GM12878 (cell line): Measurements from ENCODE around the gene BMI1. TPM values are rescaled to one million over a fixed set of nuclear protein-coding genes. Genes with fewer than 3 reads are reported as not detected.

Experiments
- ATAC-seq: fragments of 200-7000 bp; cut with Tn5 transposase; 3 replicates; pipeline ENCODE4 v1.9.1; 2020; ENCODE audit warnings: mild to moderate bottlenecking, moderate library complexity
- BruUV-seq: library from RNA; stranded (reverse); fragments of 400-500 nt; replicated peaks from 2 replicates; lab custom pipeline; 2021; lab: Mats Ljungman, UMichigan
- CTCF ChIA-PET: fragments of 300-600 bp; sonication (Branson Sonifier 250); formaldehyde crosslinking; extraction: SDS; loops from one replicate; lab custom pipeline; 2021; ENCODE audit warnings: inconsistent platforms; lab: Yijun Ruan, JAX
- POLR2A ChIA-PET: fragments of 350-600 bp; formaldehyde crosslinking; extraction: SDS; loops from one replicate; lab custom pipeline; 2021; ENCODE audit warnings: inconsistent platforms; lab: Charles Lee
- RAD21 ChIA-PET: fragments of 300-600 bp; sonication (Branson Sonifier 250); formaldehyde crosslinking; loops from one replicate; lab custom pipeline; 2023; ENCODE audit warnings: antibody characterized with exemption; ENCODE audit not compliant: unreplicated experiment; lab: Charles Lee
- SMC1A ChIA-PET: fragments of 300-600 bp; sonication (Branson Sonifier 250); formaldehyde crosslinking; loops from one replicate; lab custom pipeline; 2023; ENCODE audit not compliant: unreplicated experiment, uncharacterized antibody; lab: Charles Lee
- DNase-seq: peaks from one replicate; pipeline ENCODE4 v3.0.0-alpha.2; 2011; ENCODE audit warnings: low read depth, low spot score
- FAIRE-seq: peaks from 3 replicates; lab custom pipeline; 2011; peaks lifted over from hg19 to GRCh38; lab: Jason Lieb, UNC
- H2AFZ ChIP-seq: 2 replicates; pipeline ENCODE4 v1.6.0; 2011; ENCODE audit warnings: low read depth, low read length, control low read depth; ENCODE audit not compliant: control insufficient read depth
- H3K27ac ChIP-seq: 2 replicates; pipeline ENCODE4 v1.5.1; 2011; ENCODE audit warnings: control low read depth; ENCODE audit not compliant: control insufficient read depth, insufficient read depth
- H3K27me3 ChIP-seq, 2 experiments: replicated peaks in 1 of 2; 2 replicates each; pipeline versions ENCODE4 v1.6.0 to v1.6.1; 2011; ENCODE audit warnings: low read length in 1 of 2; ENCODE audit not compliant: control insufficient read depth in 2 of 2, insufficient read depth in 2 of 2
- H3K36me3 ChIP-seq, 2 experiments: 2 replicates each; pipeline ENCODE4 v1.5.1; 2011; ENCODE audit warnings: low read length in 1 of 2; ENCODE audit not compliant: control insufficient read depth in 2 of 2, insufficient read depth in 2 of 2
- H3K4me1 ChIP-seq: 2 replicates; pipeline ENCODE4 v1.6.1; 2011; ENCODE audit warnings: mild to moderate bottlenecking, low read length, moderate library complexity, mixed read lengths; ENCODE audit not compliant: control insufficient read depth, insufficient read depth
- H3K4me2 ChIP-seq: 2 replicates; pipeline ENCODE4 v1.6.0; 2011; ENCODE audit warnings: control low read depth; ENCODE audit not compliant: control insufficient read depth, insufficient read depth
- H3K4me3 ChIP-seq: fragments of 200-600 bp; sonication (generic); 2 replicates; pipeline ENCODE4 v1.5.1; 2016
- H3K79me2 ChIP-seq: 2 replicates; pipeline ENCODE4 v1.6.0; 2011; ENCODE audit warnings: low read length; ENCODE audit not compliant: control insufficient read depth, insufficient read depth
- H3K9ac ChIP-seq: 2 replicates; pipeline ENCODE4 v1.8.0; 2011; ENCODE audit warnings: low read length, control low read depth, mixed read lengths; ENCODE audit not compliant: control insufficient read depth, insufficient read depth
- H3K9me3 ChIP-seq: replicated peaks from 3 replicates; pipeline ENCODE4 v1.5.1; 2011; ENCODE audit warnings: mild to moderate bottlenecking, low read length; ENCODE audit not compliant: control insufficient read depth, insufficient read depth
- H4K20me1 ChIP-seq: 2 replicates; pipeline ENCODE4 v1.6.0; 2011; ENCODE audit not compliant: control insufficient read depth, insufficient read depth
- NBN ChIP-seq: fragments of 450-650 bp; IDR thresholded peaks from 2 replicates; pipeline ENCODE4 v1.6.1; 2016
- NFIC ChIP-seq: IDR thresholded peaks from 2 replicates; pipeline ENCODE4 v1.6.1; 2012; ENCODE audit warnings: low read depth, mild to moderate bottlenecking, inconsistent platforms, low read length, moderate library complexity
- RAD51 ChIP-seq: fragments of 450-650 bp; IDR thresholded peaks from 2 replicates; pipeline ENCODE4 v1.6.1; 2016; ENCODE audit warnings: moderate library complexity, mild to moderate bottlenecking, inconsistent platforms
- SIN3A ChIP-seq: IDR thresholded peaks from 2 replicates; pipeline ENCODE4 v1.6.1; 2012; ENCODE audit warnings: low read depth, low read length, improper control_type of control experiment
- SUZ12 ChIP-seq: fragments of 200-600 bp; sonication (generic); IDR thresholded peaks from one replicate; pipeline ENCODE4 v1.6.1; 2018; ENCODE audit warnings: antibody characterized with exemption, mild to moderate bottlenecking; ENCODE audit not compliant: unreplicated experiment
- WGBS: methylation state at CpG from one replicate; pipeline ENCODE4 v1.1.6; 2016; ENCODE audit warnings: low lambda C conversion rate; ENCODE audit not compliant: insufficient replicate concordance, insufficient coverage; ENCODE audit errors: missing lambda C conversion rate; 5-methylcytosine and 5-hydroxymethylcytosine counted together
- in situ Hi-C: fragments of 300-500 bp; cut with MboI; formaldehyde crosslinking; loops from 9 replicates; pipeline ENCODE4 v1.14.3; 2018; ENCODE audit warnings: mixed read lengths
- intact Hi-C: fragments of 100-400 bp; cut with micrococcal nuclease; formaldehyde crosslinking; loops from one replicate; pipeline ENCODE4 v1.14.2; 2022; ENCODE audit not compliant: unreplicated experiment
- polyA plus RNA-seq, 11 experiments: library from polyadenylated mRNA; depleted of rRNA in 4 of 11; unstranded in 6 of 11; stranded (reverse) in 5 of 11; fragments of >200 nt; fragmentation: Nextera tagmentation in 4 of 11; fragmentation: Illumina TruSeq in 1 of 11; extraction: Ambion mirVana in 4 of 11; extraction: Trizol in 1 of 11; gene quantifications; 1 replicate in 1 of 11; 2 replicates in 10 of 11; pipeline versions ENCODE4 v1.2.1 to v1.2.3, GENCODE V29; 2011 to 2016; ENCODE audit warnings: inconsistent platforms in 2 of 11, missing spikeins in 2 of 11, low read depth in 1 of 11
- total RNA-seq, 4 experiments: library from RNA; depleted of rRNA in 3 of 4; stranded (reverse); fragments of >200 nt in 3 of 4; fragmentation: Illumina TruSeq in 1 of 4; extraction: Trizol in 1 of 4; gene quantifications; 2 replicates each; pipeline versions ENCODE4 v1.2.1 to v1.2.3, GENCODE V29; 2013 to 2021

Gene BMI1
- total and polyA plus RNA-seq, 10 of the 15 experiments (the other 5 are each of a cell fraction or from before 2014, with no cell fraction given) = 8.0 to 49.7 (median 25.8) TPM

- Histone ChIP-seq H3K9ac (no peak overlapping the region; the same call in 1 of the 2 replicates), H3K4me2 (peak overlapping the region; percentile 98), H2AFZ (no peak overlapping the region), H3K4me1 (peaks cover 17% of the 10 kb centered on the region), H3K27me3 (peaks cover 3 to 14% of the 10 kb centered on the region in 2 experiments), H3K9me3 (peaks cover 2% of the 10 kb centered on the region; the same call in 2 of the 3 replicates), H3K79me2 (peaks cover 3% of the 10 kb centered on the region), H3K27ac (no peak overlapping the region), H3K4me3 (peak overlapping the region; percentile 82; the same call in 1 of the 2 replicates), H3K36me3 (peaks cover 2 to 6% of the 10 kb centered on the region in 2 experiments; a peak in 3 of 4 replicates), H4K20me1 (peaks cover 2% of the 10 kb centered on the region; the same call in 1 of the 2 replicates)
- DNase-seq (no peak), ATAC-seq (no peak), FAIRE-seq (no peak)
- POLR2A ChIA-PET = interaction anchor here (1.8 kb wide), 1 partner anchor 8 kb away, joined by 9 read pairs; the partner anchor contains the start of gene COMMD3
- WGBS = 65% methylated on average over 4 of the region's 4 CpGs
- BruUV-seq = no TSS peak
- TF ChIP-seq NFIC = 0 out of 2 replicates have a peak, but pooled peaks have one; percentile 9
- no peak for TF ChIP-seq SUZ12
- CTCF ChIA-PET = interaction anchor here (1.3 to 2.1 kb wide), 3 partner anchors 11 to 331 kb away, joined by 4 to 6 read pairs (median 6); no protein-coding TSS in a partner anchor
- in situ Hi-C loops (no loop called here), intact Hi-C loops (loop anchor here (5.0 kb wide), 2 partner anchors 322 to 663 kb away; partner anchors contain the start of gene DNAJC1)
- RAD21 ChIA-PET = interaction anchor here (1.1 to 1.5 kb wide), 4 partner anchors 8 to 54 kb away, joined by 3 to 6 read pairs (median 4); partner anchors contain the start of gene COMMD3
- SMC1A ChIA-PET = no interaction called here
Observed at GRCh38 chr10:22324413-22324812, 3.5 kb downstream of the BMI1 start.

GRCh38 chr10:22324893-22325271, 4.0 kb downstream of the BMI1 start:
- peak overlapping the region; percentile 82 for H3K4me3 ChIP-seq
- H3K9ac ChIP-seq = peak overlapping the region; percentile 32; the same call in 1 of the 2 replicates
- peak overlapping the region; percentile 98 for H3K4me2 ChIP-seq
- ATAC-seq (no peak), FAIRE-seq (no peak), DNase-seq (no peak)
- RAD21 ChIA-PET = interaction anchor here (1.1 to 1.5 kb wide), 4 partner anchors 9 to 53 kb away, joined by 3 to 6 read pairs (median 4); partner anchors contain the start of gene COMMD3
- H3K9me3 ChIP-seq = peaks cover 2% of the 10 kb centered on the region; the same call in 2 of the 3 replicates
- POLR2A ChIA-PET = interaction anchor here (0.6 to 1.8 kb wide), 2 partner anchors 9 to 477 kb away, joined by 3 to 9 read pairs; partner anchors contain the start of gene COMMD3
- H4K20me1 ChIP-seq = peaks cover 2% of the 10 kb centered on the region; the same call in 1 of the 2 replicates
- WGBS = 7% methylated on average over 9 of the region's 9 CpGs
- intact Hi-C loops = loop anchor here (5.0 kb wide), 2 partner anchors 323 to 662 kb away; partner anchors contain the start of gene DNAJC1
- SMC1A ChIA-PET = no interaction called here
- TF ChIP-seq SIN3A = no peak
- 0 out of 2 replicates have a peak, but pooled peaks have one; percentile 24 for TF ChIP-seq NBN
- TF ChIP-seq RAD51 = peak; percentile 47; the same call in 1 of the 2 replicates
- CTCF ChIA-PET = interaction anchor here (1.3 to 2.1 kb wide), 3 partner anchors 11 to 331 kb away, joined by 4 to 6 read pairs (median 6); no protein-coding TSS in a partner anchor
- peaks cover 3 to 14% of the 10 kb centered on the region in 2 experiments for H3K27me3 ChIP-seq
- peaks cover 3% of the 10 kb centered on the region for H3K79me2 ChIP-seq
- H2AFZ ChIP-seq = peak overlapping the region; percentile 2; the same call in 1 of the 2 replicates
- peaks cover 13% of the 10 kb centered on the region for H3K4me1 ChIP-seq
- no peak overlapping the region for H3K27ac ChIP-seq
- BruUV-seq = no TSS peak
- in situ Hi-C loops = no loop called here
- H3K36me3 ChIP-seq = peaks cover 2 to 10% of the 10 kb centered on the region in 2 experiments; a peak in 3 of 4 replicates
